ENCODE results near the gene AMIGO1. TPM values are rescaled to one million over a fixed set of nuclear protein-coding genes. Genes with fewer than 3 reads are reported as not detected.

AMIGO1 gene
- polyA plus RNA-seq (2012; ENCODE audit: insufficient read depth, insufficient read length), result 1.8 TPM

GRCh38 chr1:109509176-109510134, at the start of gene AMIGO1:
Gene AMIGO1 (minus strand): TSS chr1:109509727. CDS start chr1:109508912, 815 bp downstream.
- DNase-seq (ENCODE audit: low read depth, low spot score), result no peak
- H3K4me3 ChIP-seq (ENCODE audit: low read length), result peak within 1 kb of the TSS; percentile 63

GRCh38 chr1:109557520-109557919, 48.0 kb upstream of the AMIGO1 start:
- DNase-seq (ENCODE audit: low read depth, low spot score), result no peak

GRCh38 chr1:109556563-109556962, 47.0 kb upstream of the AMIGO1 start:
- H3K4me3 ChIP-seq (ENCODE audit: low read length), result no peak overlapping the region
- DNase-seq (ENCODE audit: low read depth, low spot score), result no peak

More at GRCh38 chr1:109557520-109557919, 48.0 kb upstream of the AMIGO1 start:
- no peak overlapping the region for H3K4me3 ChIP-seq (ENCODE audit: low read length)

GRCh38 chr1:109548321-109549267, 39.1 kb upstream of the AMIGO1 start, which contains the start of gene GNAI3:
Gene GNAI3 (plus strand): TSS chr1:109548615. CDS start chr1:109548721, 106 bp downstream.
- DNase-seq (ENCODE audit: low read depth, low spot score), result peak; percentile 95
- peak within 1 kb of the TSS; percentile 94 for H3K4me3 ChIP-seq (ENCODE audit: low read length)

GRCh38 chr1:109547463-109548320, 38.2 kb upstream of the AMIGO1 start:
- peak overlapping the region; percentile 94 for H3K4me3 ChIP-seq (ENCODE audit: low read length)
- DNase-seq (ENCODE audit: low read depth, low spot score), result no peak

GRCh38 chr1:109546311-109547109, 37.0 kb upstream of the AMIGO1 start:
- H3K4me3 ChIP-seq (ENCODE audit: low read length), result peak overlapping the region; percentile 94
- DNase-seq (ENCODE audit: low read depth, low spot score), result peak; percentile 88

- no peak for DNase-seq (ENCODE audit: low read depth, low spot score)
- H3K4me3 ChIP-seq (ENCODE audit: low read length), result no peak overlapping the region
Measured at GRCh38 chr1:109543988-109544735, 34.6 kb upstream of the AMIGO1 start.

GRCh38 chr1:109543283-109543987, 33.9 kb upstream of the AMIGO1 start:
- no peak for DNase-seq (ENCODE audit: low read depth, low spot score)
- no peak overlapping the region for H3K4me3 ChIP-seq (ENCODE audit: low read length)

- DNase-seq (ENCODE audit: low read depth, low spot score), result no peak
- no peak overlapping the region for H3K4me3 ChIP-seq (ENCODE audit: low read length)
Measured at GRCh38 chr1:109542657-109543056, 33.1 kb upstream of the AMIGO1 start.

GRCh38 chr1:109541102-109541501, 31.6 kb upstream of the AMIGO1 start:
- DNase-seq (ENCODE audit: low read depth, low spot score), result no peak
- no peak overlapping the region for H3K4me3 ChIP-seq (ENCODE audit: low read length)

GRCh38 chr1:109539676-109540075, 30.1 kb upstream of the AMIGO1 start, which contains the start of gene GPR61:
Gene GPR61 (plus strand): TSS chr1:109539872. CDS start chr1:109543023, 3,151 bp downstream.
- H3K4me3 ChIP-seq (ENCODE audit: low read length), result no peak within 1 kb of the TSS

GRCh38 chr1:109538827-109539555, 29.5 kb upstream of the AMIGO1 start:
- no peak overlapping the region for H3K4me3 ChIP-seq (ENCODE audit: low read length)
- DNase-seq (ENCODE audit: low read depth, low spot score), result no peak

More at GRCh38 chr1:109539676-109540075, 30.1 kb upstream of the AMIGO1 start, which contains the start of gene GPR61:
- no peak for DNase-seq (ENCODE audit: low read depth, low spot score)

- no peak for DNase-seq (ENCODE audit: low read depth, low spot score)
- H3K4me3 ChIP-seq (ENCODE audit: low read length), result no peak overlapping the region
Measured at GRCh38 chr1:109537450-109538178, 28.1 kb upstream of the AMIGO1 start.

GRCh38 chr1:109535971-109536491, 26.5 kb upstream of the AMIGO1 start:
- H3K4me3 ChIP-seq (ENCODE audit: low read length), result no peak overlapping the region
- no peak for DNase-seq (ENCODE audit: low read depth, low spot score)

GRCh38 chr1:109535481-109535880, 26.0 kb upstream of the AMIGO1 start:
- H3K4me3 ChIP-seq (ENCODE audit: low read length), result no peak overlapping the region
- no peak for DNase-seq (ENCODE audit: low read depth, low spot score)
